GM12873 (cell line): ENCODE data around the gene ULK4.

Source experiments
- TF ChIP-seq, protein P1 (sequence below): IDR thresholded peaks from 2 replicates; pipeline ENCODE4 v1.5.1; 2012; ENCODE audit warnings: low read depth, mild to moderate bottlenecking, moderate library complexity, low read length, control low read depth; ENCODE audit not compliant: insufficient read depth; ENCODE audit errors: missing control alignments

Gene ULK4

DNA sequence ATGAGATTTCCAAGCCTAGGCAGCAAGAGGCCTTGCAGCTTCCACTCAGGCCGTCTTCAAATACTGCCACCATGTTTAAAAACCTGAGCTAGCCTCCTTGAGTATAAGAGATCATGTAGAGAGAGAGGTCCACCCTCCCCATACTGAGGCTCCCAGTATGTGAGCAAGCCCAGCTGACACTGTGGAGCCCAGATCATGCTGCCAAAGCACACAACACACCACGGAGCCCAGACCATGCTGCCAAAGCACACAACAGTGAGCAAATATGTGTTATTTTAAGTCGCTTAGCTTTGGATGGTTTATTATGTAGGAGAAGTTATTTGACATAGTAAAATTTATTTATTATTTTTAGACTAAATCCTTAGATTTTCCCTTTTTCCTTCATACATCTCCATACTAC lies 428.9 kb downstream of the ULK4 start:
- TF ChIP-seq, protein P1, sequence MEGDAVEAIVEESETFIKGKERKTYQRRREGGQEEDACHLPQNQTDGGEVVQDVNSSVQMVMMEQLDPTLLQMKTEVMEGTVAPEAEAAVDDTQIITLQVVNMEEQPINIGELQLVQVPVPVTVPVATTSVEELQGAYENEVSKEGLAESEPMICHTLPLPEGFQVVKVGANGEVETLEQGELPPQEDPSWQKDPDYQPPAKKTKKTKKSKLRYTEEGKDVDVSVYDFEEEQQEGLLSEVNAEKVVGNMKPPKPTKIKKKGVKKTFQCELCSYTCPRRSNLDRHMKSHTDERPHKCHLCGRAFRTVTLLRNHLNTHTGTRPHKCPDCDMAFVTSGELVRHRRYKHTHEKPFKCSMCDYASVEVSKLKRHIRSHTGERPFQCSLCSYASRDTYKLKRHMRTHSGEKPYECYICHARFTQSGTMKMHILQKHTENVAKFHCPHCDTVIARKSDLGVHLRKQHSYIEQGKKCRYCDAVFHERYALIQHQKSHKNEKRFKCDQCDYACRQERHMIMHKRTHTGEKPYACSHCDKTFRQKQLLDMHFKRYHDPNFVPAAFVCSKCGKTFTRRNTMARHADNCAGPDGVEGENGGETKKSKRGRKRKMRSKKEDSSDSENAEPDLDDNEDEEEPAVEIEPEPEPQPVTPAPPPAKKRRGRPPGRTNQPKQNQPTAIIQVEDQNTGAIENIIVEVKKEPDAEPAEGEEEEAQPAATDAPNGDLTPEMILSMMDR = no peak

DNA sequence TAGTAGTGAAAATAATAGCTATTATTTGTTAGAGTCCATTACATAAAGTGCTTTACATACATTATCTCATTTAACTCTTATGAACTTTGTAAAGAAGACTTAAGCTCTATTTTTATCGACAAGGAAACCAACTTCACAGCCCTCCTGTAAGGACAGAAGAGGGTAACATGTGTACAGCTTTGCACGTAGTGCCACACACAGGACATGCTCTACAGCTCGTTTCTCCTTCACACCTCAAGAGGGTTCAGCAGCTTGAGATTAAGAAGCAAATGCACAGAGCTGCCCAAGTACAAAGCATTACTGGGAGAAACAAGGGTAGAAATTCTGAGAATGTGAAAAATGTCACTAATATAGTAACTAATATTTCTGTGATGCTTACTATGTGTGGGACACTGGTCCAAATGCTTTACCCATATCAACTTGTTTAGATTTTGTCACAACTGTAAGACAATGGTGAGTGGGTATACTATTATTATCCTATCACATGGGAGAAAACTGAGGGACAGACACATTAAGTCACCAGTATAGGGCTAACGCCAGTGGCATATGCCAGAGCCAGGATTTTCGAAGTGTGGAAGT lies 434.8 kb downstream of the ULK4 start:
- TF ChIP-seq, protein P1 = no peak

DNA sequence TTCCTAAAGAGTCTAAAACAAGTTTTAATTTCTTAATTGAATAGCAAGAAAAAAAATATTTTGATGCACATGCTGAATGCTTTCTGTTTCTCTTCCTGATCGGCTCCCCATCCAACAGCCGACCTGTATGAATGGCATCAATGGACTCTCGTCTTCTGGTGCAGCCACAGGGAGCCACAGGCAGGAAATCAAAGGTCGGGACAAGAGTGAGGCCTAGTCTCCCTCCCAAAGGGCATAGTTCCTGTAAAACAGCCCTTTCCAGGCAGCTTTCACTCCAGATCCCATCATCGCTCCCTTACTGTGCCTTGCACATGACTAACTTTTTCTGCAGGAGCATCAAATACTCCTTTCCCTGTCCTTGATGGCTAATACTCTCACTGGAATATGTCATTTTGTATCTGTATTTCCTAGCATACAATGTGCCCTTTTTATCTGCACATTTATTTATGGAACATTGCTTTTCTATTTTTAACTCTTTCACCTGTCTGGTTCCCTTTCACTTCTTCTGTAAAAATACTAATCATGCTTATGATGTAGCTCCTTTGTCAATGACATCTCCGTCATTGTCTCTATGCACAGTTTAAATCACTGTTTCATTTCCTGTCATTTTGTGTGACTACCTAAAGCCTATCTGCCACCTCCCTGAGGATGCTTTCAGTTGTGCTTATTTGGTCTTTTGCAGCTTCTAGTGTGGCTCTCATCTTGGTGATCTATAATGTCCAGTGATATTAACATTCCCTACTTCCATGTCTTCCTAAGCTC lies 436.4 kb downstream of the ULK4 start:
- TF ChIP-seq, protein P1 = no peak

GRCh38 chr3:41523897-41524296 lies 438.0 kb downstream of the ULK4 start:
- TF ChIP-seq, protein P1 = no peak

GRCh38 chr3:41522612-41523011 lies 439.3 kb downstream of the ULK4 start:
- TF ChIP-seq, protein P1 = no peak

GRCh38 chr3:41521010-41521655 lies 440.8 kb downstream of the ULK4 start:
- TF ChIP-seq, protein P1 = no peak

DNA sequence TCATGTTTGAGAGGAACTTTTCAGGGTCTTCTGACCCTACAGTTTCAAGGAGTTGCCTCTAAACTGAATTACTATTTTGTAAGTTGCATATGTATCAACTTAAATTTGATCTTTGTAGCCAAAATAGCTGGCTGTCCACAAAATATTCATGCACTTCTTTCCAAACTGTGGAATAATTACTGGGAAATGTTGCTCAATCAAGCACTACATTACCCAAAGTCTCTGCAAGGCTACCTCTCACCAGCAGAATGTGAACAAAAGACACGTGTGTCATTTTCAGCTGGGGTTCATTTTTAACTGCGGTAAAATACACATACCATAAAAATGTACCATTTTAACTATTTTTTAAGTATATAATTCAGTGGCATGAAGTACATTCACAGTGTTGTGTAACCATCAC lies 442.2 kb downstream of the ULK4 start:
- TF ChIP-seq, protein P1 = no peak
